ENCODE data around the gene KLHL17.

The KLHL17 gene

DNA sequence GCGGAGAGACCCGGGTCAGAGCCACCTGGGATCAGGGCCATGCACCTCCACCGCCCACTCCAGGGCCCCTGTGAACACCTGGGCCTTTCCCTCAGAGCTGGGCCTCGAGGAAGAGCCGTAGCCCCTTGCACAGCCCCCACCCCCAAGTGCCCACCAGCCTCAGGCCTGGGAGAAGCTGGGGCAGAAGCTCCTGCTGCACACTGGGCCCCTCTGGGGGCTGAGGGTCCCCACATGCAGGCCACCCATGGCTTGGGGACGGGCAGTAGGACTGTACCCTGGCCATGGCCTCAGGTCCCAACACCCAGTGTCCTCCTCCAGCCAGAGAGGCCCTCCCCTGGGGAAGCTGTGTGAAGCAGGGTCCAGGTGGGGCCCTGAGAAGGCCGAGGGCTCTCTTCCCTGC lies 7.8 kb upstream of the KLHL17 start:
- DNase-seq: no peak

DNA sequence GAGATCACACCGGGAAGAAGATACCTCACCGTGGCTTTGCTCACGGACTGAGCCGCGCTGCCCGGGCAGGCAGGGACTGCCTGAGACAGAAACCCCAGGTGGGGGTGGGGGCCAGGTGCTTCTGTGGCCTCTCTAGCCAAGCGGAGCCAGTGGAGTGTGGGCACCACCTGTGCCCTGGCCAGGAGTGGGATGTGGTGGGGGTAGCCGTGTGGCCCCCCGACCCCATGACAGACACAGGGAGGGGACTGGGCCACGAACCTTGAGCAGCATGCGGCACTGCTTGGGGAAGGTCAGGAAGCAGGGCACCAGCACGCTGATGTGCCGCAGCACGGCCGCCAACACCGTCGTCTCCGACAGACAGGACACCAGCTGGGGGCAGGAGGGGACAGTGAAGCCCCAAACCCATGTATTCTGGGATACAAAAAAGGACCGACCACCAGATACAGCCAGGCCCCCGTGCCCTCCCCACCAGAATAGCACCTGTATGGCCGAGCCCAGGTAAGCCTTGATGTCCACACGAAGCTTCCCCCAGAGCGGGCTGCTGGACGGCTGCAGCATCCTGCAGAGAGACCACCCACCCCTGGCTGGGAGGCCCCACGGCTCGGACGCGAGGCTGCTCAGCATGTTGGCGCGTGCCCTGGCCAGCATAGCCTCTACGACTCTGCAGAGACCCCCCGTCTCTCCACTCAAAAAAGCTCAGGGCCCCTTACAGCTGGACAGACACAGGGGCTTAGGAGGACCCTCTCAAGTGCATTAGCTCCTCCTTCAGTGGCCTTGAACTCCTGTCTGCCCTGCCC lies 6.7 kb upstream of the KLHL17 start:
- no peak for DNase-seq

DNA sequence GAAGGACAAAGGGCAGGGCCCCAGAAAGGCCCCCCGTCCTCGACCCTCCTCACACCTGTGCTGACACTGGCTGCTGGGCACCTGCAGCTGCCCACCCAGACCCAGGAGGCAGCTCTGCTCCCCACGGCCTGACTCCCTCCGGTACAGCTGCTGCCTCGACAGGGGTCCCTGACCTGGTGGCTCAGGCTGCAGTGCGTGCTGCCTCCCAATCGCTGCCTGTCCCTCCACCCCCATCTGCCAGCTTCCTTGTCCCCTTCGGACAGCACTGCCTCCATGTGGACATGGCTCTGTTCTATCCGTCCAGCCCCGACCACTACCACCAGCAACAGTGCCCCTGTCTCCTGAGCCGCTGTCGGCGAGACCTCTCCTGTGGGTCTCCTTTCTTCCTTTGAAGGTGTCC lies 5.5 kb upstream of the KLHL17 start:
- no peak for DNase-seq

DNA sequence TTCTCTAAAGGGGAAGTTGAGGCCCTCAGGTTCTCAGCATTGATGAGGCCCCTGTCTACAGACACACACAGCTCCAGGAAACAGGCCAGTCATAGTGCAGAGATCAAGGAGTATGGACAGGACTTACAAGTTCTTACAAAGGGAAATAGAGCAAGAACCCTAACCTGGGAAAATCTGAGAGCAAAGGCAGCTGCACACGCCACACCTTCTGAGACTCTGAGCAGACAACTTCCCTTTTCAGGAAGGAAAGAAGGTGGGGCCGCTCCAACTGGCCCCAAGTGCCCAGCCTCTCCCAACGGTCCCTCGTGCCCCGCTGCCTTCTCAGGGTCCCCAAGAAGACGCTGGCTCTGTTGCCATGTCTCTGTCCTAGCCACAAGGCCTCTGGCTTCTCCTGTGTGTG lies 4.9 kb upstream of the KLHL17 start:
- DNase-seq: no peak

DNA sequence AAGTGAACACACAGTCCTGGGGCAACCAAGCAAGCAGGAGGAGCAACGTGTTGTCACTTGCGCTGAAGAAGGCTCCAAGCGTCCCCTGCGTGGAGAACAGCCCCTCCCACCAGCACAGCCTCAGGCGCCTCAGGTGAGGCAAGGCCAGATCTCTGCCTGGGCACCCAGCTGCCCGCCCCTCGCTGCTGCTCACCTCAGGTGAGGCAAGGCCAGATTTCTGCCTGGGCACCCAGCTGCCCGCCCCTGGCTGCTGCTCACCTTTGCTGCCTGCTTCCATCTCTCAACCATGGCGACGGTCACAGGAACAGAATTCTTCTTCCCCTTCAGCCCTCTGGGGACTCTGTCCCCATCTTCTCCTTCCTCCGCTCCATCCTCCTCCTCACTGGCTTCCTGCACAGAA lies 3.7 kb upstream of the KLHL17 start:
- no peak for DNase-seq

DNA sequence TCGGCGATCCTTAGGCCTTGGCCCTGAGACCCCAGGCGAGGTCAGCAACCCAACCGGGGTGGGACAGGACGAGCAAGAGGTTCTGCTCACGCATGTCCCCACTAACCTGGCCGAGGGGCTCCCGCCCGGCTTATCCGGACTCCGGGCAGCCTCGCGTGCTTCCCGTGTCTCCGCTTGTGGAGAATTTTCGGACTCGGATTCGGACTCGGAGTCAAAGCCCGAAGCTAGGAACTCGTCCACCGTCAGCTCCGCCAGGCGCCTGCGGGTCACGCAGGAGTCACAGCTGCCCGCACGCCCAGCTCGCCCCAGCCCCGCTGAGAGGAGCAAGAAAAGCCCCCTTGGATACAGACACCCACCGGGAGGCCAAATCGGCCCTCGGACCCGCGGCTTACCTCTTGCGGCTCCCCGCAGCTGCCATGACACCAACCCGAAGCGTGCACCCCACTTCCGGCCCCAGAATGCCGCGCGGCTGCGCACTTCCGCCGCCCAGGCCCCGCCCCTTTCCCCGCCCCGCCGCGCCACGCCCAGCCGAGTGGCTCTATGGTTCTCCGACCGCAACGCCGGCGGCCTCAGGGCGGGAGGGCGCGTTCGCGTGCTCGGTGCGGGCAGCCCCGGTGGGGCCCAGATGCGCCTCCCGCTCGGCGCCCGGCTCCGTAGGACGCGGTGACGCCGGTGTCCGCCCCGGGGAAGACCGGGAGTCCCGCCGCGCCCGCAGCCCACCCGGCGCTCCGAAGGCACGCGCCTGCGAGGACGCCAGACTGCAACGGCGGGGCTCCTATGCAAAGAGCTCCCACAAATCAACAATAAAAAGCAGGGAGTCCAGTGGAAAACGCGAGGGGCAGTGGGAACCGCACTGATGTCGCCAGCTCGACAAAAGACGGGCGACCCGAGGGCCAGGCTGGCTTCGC lies 1.3 kb upstream of the KLHL17 start, which contains the start of gene NOC2L:
Gene NOC2L, minus strand, starts transcription at position 434 of the 908 bp plus-strand sequence. Its CDS starts 16 bp downstream, at position 418.
- peak; percentile 98 for DNase-seq

DNA sequence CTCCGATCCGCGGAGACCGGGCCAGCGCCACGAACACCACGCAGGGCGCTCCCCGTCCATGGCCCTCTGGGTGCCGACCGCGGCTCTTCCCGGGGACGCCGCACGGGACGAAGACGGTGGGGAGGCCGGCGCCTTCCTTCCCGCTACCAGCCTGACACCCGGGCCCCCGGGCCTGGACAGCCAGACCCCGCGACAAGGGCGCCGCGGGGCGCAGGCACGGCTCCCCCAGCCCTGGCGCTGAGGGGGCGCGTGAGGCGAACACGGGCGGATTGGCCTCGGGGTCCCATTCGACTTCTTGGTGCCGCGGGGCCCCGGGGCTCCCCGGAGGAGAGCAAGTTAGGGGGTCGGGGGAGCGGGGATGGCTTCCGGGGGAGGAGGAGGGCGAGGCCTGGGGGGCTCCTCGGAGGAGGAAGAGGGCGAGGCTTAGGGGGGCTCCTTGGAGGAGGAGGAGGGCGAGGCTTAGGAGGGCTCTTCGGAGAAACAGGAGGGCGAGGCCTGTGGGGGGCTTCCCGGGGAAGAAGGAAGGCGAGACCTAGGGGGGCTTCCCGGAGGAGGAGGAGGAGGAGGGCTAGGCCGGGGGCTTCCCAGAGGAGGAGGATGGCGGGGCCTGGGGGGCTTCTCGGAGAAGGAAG lies 537 bp upstream of the KLHL17 start:
- no peak for DNase-seq

DNA sequence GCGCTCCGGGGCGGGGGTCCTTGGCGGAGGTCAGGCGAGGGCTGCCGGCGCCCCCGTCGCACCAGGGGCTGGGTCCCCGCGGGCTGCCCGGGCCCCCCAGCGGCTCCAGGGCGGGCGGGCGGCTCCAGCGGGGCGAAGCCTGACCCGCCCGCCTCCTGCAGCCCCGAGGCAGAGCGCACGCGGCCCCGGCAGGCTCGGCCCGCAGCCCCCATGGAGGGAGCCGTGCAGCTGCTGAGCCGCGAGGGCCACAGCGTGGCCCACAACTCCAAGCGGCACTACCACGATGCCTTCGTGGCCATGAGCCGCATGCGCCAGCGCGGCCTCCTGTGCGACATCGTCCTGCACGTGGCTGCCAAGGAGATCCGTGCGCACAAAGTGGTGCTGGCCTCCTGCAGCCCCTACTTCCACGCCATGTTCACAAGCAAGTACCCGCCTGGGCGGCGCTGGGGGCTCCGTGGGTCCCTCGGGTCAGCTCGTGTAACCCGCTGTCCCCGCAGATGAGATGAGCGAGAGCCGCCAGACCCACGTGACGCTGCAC lies 817 bp downstream of the KLHL17 start:
- no peak for DNase-seq

DNA sequence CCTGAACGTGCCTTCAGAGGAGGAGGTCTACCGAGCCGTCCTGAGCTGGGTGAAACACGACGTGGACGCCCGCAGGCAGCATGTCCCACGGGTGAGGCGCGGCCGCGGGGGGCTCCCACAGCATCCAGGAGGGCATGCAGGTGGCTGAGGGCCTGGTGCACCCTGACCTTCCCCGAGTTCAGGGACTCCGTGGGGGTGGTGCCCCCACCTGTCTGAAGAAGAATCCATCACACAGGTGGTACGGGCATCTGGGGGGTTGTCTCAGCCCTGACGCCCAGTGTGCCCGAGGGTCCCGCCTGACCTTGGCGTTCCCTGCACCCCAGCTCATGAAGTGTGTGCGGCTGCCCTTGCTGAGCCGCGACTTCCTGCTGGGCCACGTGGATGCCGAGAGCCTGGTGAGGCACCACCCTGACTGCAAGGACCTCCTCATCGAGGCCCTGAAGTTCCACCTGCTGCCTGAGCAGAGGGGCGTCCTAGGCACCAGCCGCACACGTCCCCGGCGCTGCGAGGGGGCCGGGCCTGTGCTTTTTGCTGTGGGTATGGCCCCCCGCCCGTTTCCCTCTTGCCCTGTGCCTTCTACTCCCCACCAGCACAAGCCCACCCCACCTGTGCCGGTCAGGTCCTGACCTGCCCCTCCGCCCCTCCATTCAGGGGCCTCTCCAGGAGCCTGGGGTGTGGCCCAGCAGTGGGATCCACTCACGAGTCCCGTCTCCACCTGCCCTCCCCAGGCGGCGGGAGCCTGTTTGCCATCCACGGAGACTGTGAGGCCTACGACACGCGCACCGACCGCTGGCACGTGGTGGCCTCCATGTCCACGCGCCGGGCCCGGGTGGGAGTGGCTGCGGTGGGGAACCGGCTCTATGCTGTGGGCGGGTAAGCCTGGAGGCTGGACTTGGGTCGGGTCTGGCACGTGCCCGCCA lies 2.3 kb downstream of the KLHL17 start:
- DNase-seq: no peak

DNA sequence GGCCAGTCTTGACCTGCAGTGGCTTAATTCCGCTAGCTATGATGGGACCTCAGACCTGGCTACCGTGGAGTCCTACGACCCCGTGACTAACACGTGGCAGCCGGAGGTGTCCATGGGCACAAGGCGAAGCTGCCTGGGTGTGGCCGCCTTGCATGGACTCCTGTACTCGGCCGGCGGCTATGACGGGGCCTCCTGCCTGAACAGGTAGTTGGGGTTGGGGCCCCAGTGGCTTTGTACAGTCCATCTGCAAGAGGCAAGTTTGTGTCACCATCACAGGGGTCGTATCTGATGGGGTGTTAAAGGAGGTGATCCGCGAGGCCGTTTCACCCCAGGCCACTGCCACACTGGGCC lies 2.9 kb downstream of the KLHL17 start:
- no peak for DNase-seq

DNA sequence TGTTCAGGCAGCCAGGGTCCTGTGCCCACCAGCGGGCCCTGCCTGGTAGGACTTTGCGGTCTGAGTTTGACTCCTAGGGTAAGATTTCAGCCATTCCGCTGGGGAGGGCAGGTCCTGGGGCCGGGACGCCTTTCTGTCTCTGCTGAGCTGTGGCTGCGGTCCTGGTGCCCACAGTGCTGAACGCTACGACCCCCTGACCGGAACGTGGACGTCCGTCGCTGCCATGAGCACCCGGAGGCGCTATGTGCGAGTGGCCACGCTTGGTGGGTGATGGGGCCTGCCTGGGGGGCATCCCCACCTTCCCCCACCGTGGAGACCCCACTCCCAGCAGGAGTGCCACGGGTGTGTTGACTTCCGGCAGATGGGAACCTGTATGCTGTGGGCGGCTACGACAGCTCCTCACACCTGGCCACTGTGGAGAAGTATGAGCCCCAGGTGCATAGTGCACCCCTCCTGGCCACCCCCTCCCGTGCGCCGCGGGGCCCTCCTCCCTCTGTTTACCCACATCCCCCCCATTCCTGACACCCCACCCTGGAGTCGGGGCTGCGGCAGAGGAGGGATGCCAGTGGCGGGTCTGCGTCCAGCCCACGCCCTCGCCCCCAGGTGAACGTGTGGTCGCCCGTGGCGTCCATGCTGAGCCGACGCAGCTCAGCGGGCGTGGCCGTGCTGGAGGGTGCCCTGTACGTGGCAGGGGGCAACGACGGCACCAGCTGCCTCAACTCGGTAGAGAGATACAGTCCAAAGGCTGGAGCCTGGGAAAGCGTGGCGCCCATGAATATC lies 3.6 kb downstream of the KLHL17 start:
- no peak for DNase-seq

DNA sequence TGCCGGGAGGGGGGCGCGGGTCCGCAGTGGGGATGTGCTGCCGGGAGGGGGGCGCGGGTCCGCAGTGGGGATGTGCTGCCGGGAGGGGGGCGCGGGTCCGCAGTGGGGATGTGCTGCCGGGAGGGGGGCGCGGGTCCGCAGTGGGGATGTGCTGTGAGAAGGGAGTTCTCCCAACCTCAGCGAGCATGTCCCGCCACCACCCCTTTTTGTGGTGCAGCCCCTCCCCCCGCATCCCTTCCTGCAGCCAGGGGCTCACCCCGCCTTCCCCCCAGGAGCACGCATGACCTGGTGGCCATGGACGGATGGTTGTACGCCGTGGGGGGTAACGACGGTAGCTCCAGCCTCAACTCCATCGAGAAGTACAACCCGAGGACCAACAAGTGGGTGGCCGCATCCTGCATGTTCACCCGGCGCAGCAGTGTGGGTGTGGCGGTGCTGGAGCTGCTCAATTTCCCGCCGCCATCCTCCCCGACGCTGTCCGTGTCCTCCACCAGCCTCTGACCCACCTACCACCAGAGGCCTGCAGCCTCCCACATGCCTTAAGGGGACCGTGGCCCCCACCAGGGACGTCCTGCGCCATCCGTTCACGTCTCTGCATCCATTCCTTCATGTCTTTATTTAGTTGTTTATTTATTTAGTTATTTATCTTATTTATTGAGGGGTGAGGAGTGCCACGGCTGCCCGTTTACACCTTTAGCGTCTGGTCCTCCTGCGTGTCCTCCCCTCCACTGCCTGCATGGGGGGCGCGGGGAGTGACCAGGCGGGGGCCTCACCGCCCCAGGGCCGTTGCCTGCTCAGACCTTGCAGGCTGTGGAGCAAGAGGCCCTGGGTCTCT lies 4.5 kb downstream of the KLHL17 start:
- DNase-seq: no peak

DNA sequence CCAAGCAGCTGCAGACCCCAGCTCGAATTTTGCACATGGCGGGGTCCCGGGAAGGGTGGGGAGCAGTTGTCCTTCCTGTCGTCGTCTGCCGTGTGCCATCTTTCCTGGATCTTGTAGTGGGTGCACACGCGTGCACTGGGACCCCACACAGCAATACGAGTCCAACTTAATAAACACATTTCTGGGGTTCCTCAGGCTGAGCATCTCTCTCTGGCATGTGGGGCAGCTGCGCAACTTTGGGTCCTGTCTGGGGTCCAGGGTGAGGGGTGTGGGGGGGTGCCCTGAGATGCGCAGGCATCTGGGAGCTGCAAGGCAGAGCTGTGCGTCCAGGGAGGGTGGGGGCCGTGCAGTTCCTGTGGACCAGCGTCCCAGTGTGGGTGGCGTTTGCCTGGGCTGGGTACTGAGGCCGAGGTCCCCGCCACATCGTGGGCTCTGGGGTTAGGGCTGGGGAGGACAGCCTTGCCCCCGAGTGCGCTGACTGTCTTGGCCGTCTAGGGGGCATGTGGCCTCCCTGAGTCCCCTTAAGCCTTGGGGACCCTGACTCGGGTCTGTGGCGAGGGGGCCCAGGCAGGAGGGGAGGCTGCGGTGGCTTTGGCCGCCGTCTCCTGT lies 5.2 kb downstream of the KLHL17 start:
- no peak for DNase-seq

DNA sequence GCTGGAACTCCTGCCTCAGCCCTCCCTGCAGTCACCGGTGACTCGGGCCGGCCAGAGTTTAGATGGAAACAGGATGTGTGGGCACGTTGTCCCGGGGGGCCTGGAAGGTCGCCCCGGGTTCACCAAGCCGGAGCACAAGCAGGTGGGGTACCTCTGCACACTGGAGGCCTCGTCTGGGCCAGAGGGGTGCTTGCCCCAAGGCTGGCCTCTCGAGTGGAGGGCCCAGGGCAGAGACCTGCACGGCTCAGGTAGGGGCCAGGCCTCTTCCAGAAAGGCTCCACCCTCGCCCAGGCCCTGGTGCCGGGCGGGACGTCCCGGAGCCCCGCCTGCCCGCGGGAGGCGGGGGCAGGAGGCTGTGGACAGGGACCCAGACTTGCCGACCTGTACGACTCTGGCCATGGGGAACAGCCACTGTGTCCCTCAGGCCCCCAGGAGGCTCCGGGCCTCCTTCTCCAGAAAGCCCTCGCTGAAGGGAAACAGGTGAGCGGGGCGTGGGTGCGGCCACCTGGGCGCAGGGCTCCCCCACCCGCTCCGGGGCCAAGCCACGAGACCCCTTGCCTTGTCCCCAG lies 5.8 kb downstream of the KLHL17 start, which contains the start of gene PLEKHN1:
Gene PLEKHN1, plus strand, starts transcription at position 348 of the 569 bp plus-strand sequence. Its CDS starts 50 bp downstream, at position 398.
- DNase-seq: no peak

DNA sequence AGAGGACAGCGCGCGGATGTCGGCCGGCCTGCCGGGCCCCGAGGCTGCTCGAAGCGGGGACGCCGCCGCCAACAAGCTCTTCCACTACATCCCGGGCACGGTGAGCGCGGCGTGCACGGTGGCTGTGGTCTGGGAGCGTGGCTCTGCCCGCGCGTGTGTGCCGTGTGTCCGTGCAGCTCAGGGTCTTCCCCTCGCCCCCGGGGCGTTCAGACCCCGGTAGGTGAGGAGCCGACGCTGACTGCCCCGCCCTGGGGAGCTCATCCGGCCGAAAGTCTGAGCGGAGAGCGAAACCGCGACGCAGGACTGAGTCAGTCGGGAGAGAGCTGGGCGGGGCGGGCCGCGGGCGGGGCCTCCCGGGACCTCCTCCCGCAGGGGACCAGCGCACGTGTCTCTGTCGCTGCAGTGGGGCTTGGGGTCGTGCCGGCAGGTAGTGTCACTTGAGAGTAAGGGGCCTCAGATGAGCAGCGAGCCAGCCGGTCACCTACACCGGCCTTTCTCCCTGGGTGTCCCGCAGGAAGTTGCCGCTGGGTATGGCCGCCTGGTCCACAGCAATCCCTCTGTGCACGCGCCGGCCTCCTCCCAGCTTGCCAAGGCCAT lies 6.4 kb downstream of the KLHL17 start:
- peak; percentile 68 for DNase-seq

DNA sequence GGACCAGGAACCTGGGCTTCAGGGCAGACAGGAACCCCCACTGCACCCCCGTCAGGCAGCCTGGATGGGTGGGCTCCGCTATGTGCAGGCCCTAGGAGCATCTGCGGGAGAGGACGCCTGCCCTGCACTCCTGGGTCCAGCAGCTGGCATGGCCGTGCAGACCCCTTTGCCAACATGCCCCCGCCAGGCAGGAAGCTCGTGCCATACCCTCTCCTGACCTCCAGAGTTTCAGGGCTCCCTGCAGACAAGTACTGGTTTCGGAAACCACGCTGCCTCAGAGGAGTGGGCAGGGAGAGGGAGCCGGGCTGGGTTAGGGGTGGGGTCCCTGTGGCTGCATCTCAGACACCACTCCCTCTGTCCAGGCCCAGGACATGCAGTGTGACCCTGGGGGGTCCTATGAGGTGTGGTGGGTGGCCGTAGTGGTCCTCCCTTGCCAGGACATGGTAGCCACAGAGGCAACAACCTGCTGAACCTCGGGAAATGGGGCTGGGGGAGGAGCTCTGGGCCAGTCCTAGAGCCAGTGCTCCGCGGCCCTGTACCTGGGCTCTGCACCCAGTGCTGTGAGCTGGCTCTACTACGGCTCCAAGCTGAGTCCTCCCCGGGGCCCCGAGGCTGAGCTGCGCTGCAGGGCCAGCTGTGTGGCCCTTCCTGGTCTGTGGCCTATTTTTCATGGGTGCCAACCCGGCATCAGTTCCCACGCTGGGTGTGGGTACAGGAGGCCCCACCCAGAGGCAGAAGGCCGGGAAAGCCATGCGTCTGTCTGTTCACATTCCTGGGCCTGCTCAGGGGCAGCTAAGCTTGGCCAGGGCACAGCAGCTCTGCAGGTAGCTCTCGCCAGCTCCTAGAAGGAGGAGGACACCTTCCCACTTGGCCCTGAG lies 7.3 kb downstream of the KLHL17 start:
- DNase-seq: no peak

DNA sequence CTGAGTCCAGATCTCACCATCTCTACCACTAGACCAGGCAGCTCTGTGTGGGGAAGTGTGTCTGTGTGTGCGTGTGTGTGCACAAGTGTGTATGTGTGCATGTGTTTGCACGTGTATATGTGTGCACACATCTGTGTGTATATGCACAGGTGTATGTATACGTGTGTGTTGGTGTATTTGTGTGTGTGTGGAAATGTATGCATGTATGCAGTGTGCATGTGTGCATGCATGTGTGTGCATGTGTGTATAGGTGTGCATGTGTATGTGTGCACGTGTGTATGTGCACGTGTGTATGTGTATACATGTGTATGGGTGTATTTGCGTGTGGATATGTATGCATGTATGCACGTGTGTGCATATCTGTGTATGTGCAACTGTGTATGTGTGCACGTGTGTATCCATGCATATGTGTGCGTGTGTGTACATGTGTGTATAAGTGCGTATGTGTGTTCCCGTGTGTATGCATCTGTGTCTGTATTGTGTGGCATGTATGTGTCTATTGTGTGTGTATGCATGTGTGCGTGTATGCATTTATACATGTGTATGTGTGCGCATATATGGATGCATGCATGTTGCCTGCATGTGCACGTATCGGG lies 9.0 kb downstream of the KLHL17 start:
- DNase-seq: no peak
